HepG2 (cell line): Measurements from ENCODE around the gene SH3BP5. TPM values are rescaled to one million over a fixed set of nuclear protein-coding genes. Genes with fewer than 3 reads are reported as not detected.
A peak's percentile ranks its signal among the peaks of the same experiment; 100 is the strongest.

ENCODE experiments used
- BORCS8-MEF2B ChIP-seq: sonication (generic); formaldehyde crosslinking; IDR thresholded peaks from 2 replicates; pipeline ENCODE4 v1.8.0; 2022; ENCODE audit warnings: mild to moderate bottlenecking, missing genetic modification reagents
- FOXA3 ChIP-seq: IDR thresholded peaks from 2 replicates; pipeline ENCODE4 v1.6.1; 2016; ENCODE audit warnings: missing genetic modification reagents, missing compliant biosample characterization
- HDAC1 ChIP-seq: sonication (generic); formaldehyde crosslinking; IDR thresholded peaks from 2 replicates; pipeline ENCODE4 v1.5.1; 2020; ENCODE audit warnings: mild to moderate bottlenecking, missing genetic modification reagents
- HOMEZ ChIP-seq: IDR thresholded peaks from 2 replicates; pipeline ENCODE4 v1.6.1; 2016; ENCODE audit warnings: low read depth
- MIER2 ChIP-seq: IDR thresholded peaks from 2 replicates; pipeline ENCODE4 v1.6.1; 2016; ENCODE audit warnings: missing biosample characterization, missing genetic modification reagents
- MIXL1 ChIP-seq: IDR thresholded peaks from 2 replicates; pipeline ENCODE4 v1.6.1; 2016
- MYC ChIP-seq: sonication (generic); formaldehyde crosslinking; IDR thresholded peaks from 2 replicates; pipeline ENCODE4 v1.9.0; 2021; ENCODE audit warnings: missing genetic modification reagents, borderline replicate concordance
- NCOA2 ChIP-seq: sonication (generic); formaldehyde crosslinking; IDR thresholded peaks from 2 replicates; pipeline ENCODE4 v1.8.0; 2022; ENCODE audit warnings: inconsistent platforms
- NFATC3 ChIP-seq: sonication (generic); formaldehyde crosslinking; IDR thresholded peaks from 2 replicates; pipeline ENCODE4 v1.5.1; 2020; ENCODE audit warnings: mild to moderate bottlenecking, missing genetic modification reagents
- PHF20 ChIP-seq: sonication (generic); formaldehyde crosslinking; IDR thresholded peaks from 2 replicates; pipeline ENCODE4 v1.5.0; 2020; ENCODE audit warnings: mild to moderate bottlenecking, missing genetic modification reagents
- PITX1 ChIP-seq: sonication (generic); formaldehyde crosslinking; IDR thresholded peaks from 2 replicates; pipeline ENCODE4 v1.5.1; 2020; ENCODE audit warnings: mild to moderate bottlenecking, missing genetic modification reagents
- PPARG ChIP-seq: conservative IDR thresholded peaks from 2 replicates; pipeline ENCODE4 v1.6.1; 2016; ENCODE audit warnings: missing biosample characterization, missing genetic modification reagents
- SALL1 ChIP-seq: sonication (generic); formaldehyde crosslinking; IDR thresholded peaks from 2 replicates; pipeline ENCODE4 v1.8.0; 2022; ENCODE audit warnings: mild to moderate bottlenecking, missing genetic modification reagents
- TBP ChIP-seq: sonication (generic); formaldehyde crosslinking; IDR thresholded peaks from 2 replicates; pipeline ENCODE4 v1.5.0; 2020; ENCODE audit warnings: missing genetic modification reagents
- ZBTB46 ChIP-seq: sonication (generic); formaldehyde crosslinking; IDR thresholded peaks from 2 replicates; pipeline ENCODE4 v1.4.0; 2020; ENCODE audit warnings: mild to moderate bottlenecking, missing genetic modification reagents, borderline replicate concordance
- ZBTB49 ChIP-seq: sonication (generic); formaldehyde crosslinking; IDR thresholded peaks from 2 replicates; pipeline ENCODE4 v1.4.0; 2020; ENCODE audit warnings: missing genetic modification reagents, borderline replicate concordance
- ZNF124 ChIP-seq: sonication (generic); formaldehyde crosslinking; IDR thresholded peaks from 2 replicates; pipeline ENCODE4 v1.4.0; 2020; ENCODE audit warnings: missing genetic modification reagents
- ZNF230 ChIP-seq: sonication (generic); formaldehyde crosslinking; IDR thresholded peaks from 2 replicates; pipeline ENCODE4 v1.4.0; 2020; ENCODE audit warnings: mild to moderate bottlenecking, missing genetic modification reagents
- ZNF839 ChIP-seq: sonication (generic); formaldehyde crosslinking; IDR thresholded peaks from 2 replicates; pipeline ENCODE4 v1.4.0; 2020; ENCODE audit warnings: missing genetic modification reagents, mild to moderate bottlenecking, borderline replicate concordance
- polyA plus RNA-seq, 8 experiments: library from polyadenylated mRNA; depleted of rRNA in 3 of 8; stranded (reverse) in 7 of 8; unstranded in 1 of 8; fragments of >200 nt; fragmentation: Illumina TruSeq in 4 of 8; extraction: Trizol in 4 of 8; gene quantifications; 2 replicates each; pipeline versions ENCODE4 v1.2.1 to v1.2.3, GENCODE V29; 2011 to 2016; ENCODE audit warnings: low read depth in 4 of 8, missing spikeins in 1 of 8, mixed read lengths in 1 of 8; ENCODE audit not compliant: insufficient read depth in 1 of 8
- total RNA-seq, 5 experiments: library from RNA; depleted of rRNA; stranded (reverse); fragments of >200 nt; fragmentation: Illumina TruSeq; extraction: Trizol; gene quantifications; 2 replicates each; pipeline ENCODE4 v1.2.3, GENCODE V29; 2016; ENCODE audit warnings: low read depth in 1 of 5
- TF ChIP-seq, protein P1 (sequence below): fragments of 450-650 bp; IDR thresholded peaks from 2 replicates; pipeline ENCODE4 v1.6.1; 2016
- TF ChIP-seq, protein P2 (sequence below): sonication (generic); formaldehyde crosslinking; IDR thresholded peaks from 2 replicates; pipeline ENCODE4 v1.5.1; 2020; ENCODE audit warnings: mild to moderate bottlenecking, moderate library complexity, missing genetic modification reagents

Gene SH3BP5
- total and polyA plus RNA-seq, 2 of the 13 experiments (the other 11 are each of a cell fraction or from before 2014, with no cell fraction given), result 0.09 to 0.16 TPM

DNA sequence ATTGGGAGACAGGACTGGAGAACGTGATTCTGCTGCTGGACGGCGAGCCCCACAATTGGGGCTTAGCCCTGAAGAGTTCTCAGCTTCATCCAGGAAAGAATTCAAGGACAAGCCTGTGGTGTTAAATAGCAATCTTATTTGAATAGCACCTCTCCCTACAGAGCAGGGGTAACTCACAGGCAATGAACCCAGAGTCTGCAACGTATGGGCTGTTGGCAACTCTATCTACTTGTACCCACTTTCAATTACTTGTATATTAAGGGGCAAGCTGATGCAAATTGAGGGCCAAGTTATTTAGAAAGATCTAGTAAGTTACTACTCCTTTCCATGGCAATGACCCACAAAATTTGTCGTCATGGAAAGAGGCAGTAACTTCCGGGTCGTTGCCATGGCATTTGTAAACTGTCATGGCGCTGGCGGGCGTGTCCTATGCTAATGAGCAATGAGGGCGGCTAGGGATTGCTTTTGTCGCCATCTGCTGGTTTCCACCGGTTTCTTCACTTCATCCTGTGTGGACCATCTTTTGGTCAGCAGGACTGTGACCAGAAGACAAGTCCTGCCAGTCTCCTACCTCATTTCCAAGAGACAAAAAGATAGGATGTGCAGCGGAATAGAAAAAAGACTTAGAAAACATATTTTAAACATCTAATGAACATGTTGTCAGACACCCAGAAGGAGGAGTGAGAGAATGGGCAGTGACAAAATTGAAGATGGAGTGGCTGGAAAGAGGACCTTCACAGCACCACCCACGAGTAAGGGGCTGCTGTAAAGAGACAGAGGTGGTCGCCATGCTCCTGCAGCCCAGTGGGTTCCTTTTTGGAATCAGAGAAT, 45.8 kb upstream of the SH3BP5 start (continued):
- TF ChIP-seq, protein P1, sequence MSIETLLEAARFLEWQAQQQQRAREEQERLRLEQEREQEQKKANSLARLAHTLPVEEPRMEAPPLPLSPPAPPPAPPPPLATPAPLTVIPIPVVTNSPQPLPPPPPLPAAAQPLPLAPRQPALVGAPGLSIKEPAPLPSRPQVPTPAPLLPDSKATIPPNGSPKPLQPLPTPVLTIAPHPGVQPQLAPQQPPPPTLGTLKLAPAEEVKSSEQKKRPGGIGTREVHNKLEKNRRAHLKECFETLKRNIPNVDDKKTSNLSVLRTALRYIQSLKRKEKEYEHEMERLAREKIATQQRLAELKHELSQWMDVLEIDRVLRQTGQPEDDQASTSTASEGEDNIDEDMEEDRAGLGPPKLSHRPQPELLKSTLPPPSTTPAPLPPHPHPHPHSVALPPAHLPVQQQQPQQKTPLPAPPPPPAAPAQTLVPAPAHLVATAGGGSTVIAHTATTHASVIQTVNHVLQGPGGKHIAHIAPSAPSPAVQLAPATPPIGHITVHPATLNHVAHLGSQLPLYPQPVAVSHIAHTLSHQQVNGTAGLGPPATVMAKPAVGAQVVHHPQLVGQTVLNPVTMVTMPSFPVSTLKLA, result peak; percentile 37; the same call in 1 of the 2 replicates
- TF ChIP-seq, protein P2, sequence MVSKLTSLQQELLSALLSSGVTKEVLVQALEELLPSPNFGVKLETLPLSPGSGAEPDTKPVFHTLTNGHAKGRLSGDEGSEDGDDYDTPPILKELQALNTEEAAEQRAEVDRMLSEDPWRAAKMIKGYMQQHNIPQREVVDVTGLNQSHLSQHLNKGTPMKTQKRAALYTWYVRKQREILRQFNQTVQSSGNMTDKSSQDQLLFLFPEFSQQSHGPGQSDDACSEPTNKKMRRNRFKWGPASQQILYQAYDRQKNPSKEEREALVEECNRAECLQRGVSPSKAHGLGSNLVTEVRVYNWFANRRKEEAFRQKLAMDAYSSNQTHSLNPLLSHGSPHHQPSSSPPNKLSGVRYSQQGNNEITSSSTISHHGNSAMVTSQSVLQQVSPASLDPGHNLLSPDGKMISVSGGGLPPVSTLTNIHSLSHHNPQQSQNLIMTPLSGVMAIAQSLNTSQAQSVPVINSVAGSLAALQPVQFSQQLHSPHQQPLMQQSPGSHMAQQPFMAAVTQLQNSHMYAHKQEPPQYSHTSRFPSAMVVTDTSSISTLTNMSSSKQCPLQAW (CRISPR knock-in tag), result 0 out of 2 replicates have a peak, but pooled peaks have one; percentile 75
- TF ChIP-seq MYC (CRISPR knock-in tag), result peak; percentile 30; the same call in 1 of the 2 replicates
- no peak for TF ChIP-seq NCOA2
- TF ChIP-seq MIER2 (CRISPR knock-in tag), result 0 out of 2 replicates have a peak, but pooled peaks have one; percentile 49
- peak; percentile 57 for TF ChIP-seq FOXA3 (CRISPR knock-in tag)
- peak; percentile 73 for TF ChIP-seq PHF20 (CRISPR knock-in tag)
- peak; percentile 92; the same call in 1 of the 2 replicates for TF ChIP-seq NFATC3 (CRISPR knock-in tag)
- TF ChIP-seq ZBTB46 (CRISPR knock-in tag), result no peak
- TF ChIP-seq SALL1 (CRISPR knock-in tag), result peak; percentile 63
- peak; percentile 40; the same call in 1 of the 2 replicates for TF ChIP-seq PITX1 (CRISPR knock-in tag)
- TF ChIP-seq PPARG (CRISPR knock-in tag), result 0 out of 2 replicates have a peak, but pooled peaks have one; percentile 17
- TF ChIP-seq ZNF839, result 0 out of 2 replicates have a peak, but pooled peaks have one; percentile 77
- TF ChIP-seq HOMEZ (CRISPR knock-in tag), result peak; percentile 89
- TF ChIP-seq ZNF124 (CRISPR knock-in tag), result peak; percentile 48; the same call in 1 of the 2 replicates
- TF ChIP-seq HDAC1, result peak; percentile 59; the same call in 1 of the 2 replicates
- TF ChIP-seq ZBTB49 (CRISPR knock-in tag), result 0 out of 2 replicates have a peak, but pooled peaks have one; percentile 62
- TF ChIP-seq MIXL1 (CRISPR knock-in tag), result peak; percentile 58; the same call in 1 of the 2 replicates
- TF ChIP-seq TBP (CRISPR knock-in tag), result no peak
- 0 out of 2 replicates have a peak, but pooled peaks have one; percentile 30 for TF ChIP-seq ZNF230 (CRISPR knock-in tag)
- TF ChIP-seq BORCS8-MEF2B, result peak; percentile 73; the same call in 1 of the 2 replicates
